HCT116 (cell line): ENCODE data around the gene ACACB. TPM values are rescaled to one million over a fixed set of nuclear protein-coding genes. Genes with fewer than 3 reads are reported as not detected.
"Not testable (repeated sequence)": the region's sequence is repeated elsewhere in the genome, so short reads cannot be mapped to it uniquely, and the experiment has no call there.

Experiments used
- ATAC-seq: fragments of 200-7000 bp; cut with Tn5 transposase; 2 replicates; pipeline ENCODE4 v1.9.1; 2020; ENCODE audit warnings: mild to moderate bottlenecking, moderate library complexity
- BruUV-seq: library from RNA; stranded (reverse); fragments of 400-500 nt; replicated peaks from 2 replicates; lab custom pipeline; 2021; lab: Mats Ljungman, UMichigan
- CTCF ChIA-PET: fragments of 300-600 bp; sonication (Branson Sonifier 250); formaldehyde crosslinking; loops from one replicate; lab custom pipeline; 2021; ENCODE audit warnings: antibody characterized with exemption; lab: Charles Lee
- POLR2A ChIA-PET: fragments of 300-600, 350-600 bp; sonication (Branson Sonifier 250); formaldehyde crosslinking; loops from one replicate; lab custom pipeline; 2021; ENCODE audit warnings: antibody characterized with exemption; lab: Charles Lee
- RAD21 ChIA-PET, 2 experiments: fragments of 300-600 bp; sonication (Branson Sonifier 250); formaldehyde crosslinking; loops; one replicate each; lab custom pipeline; 2023; ENCODE audit warnings: low total read pairs in 2 of 2; ENCODE audit not compliant: uncharacterized antibody in 2 of 2, unreplicated experiment in 2 of 2, low non-redundant PET in 1 of 2; lab: Charles Lee
- DNase-seq: peaks from one replicate; pipeline ENCODE4 v3.0.0-alpha.2; 2010; ENCODE audit warnings: low read depth, low spot score
- H2AFZ ChIP-seq: fragments of 200-600 bp; shearing (Covaris generic), sonication (generic); 2 replicates; pipeline ENCODE4 v1.6.1; 2017; ENCODE audit warnings: low read depth, mixed run types, mixed read lengths, antibody characterized with exemption, low read length; ENCODE audit not compliant: poor library complexity, severe bottlenecking
- H3K27ac ChIP-seq: 2 replicates; pipeline ENCODE4 v1.5.1; 2012; ENCODE audit warnings: low read depth, low read length
- H3K27me3 ChIP-seq: fragments of 200-600 bp; sonication (generic); 2 replicates; pipeline ENCODE4 v1.6.1; 2016; ENCODE audit warnings: mixed run types, low read length, mixed read lengths; ENCODE audit not compliant: insufficient read depth
- H3K36me3 ChIP-seq, 2 experiments: fragments of 200-500 bp in 1 of 2; fragments of 200-600 bp in 1 of 2; sonication (Bioruptor generic) in 1 of 2; sonication (generic) in 1 of 2; 2 replicates each; pipeline versions ENCODE4 v1.5.1 to v1.6.1; 2014 to 2016; ENCODE audit warnings: low read length in 2 of 2, inconsistent platforms in 1 of 2, mixed read lengths in 1 of 2, mixed run types in 1 of 2; ENCODE audit not compliant: insufficient read depth in 2 of 2, control insufficient read depth in 1 of 2
- H3K4me1 ChIP-seq, 2 experiments: fragments of 200-600 bp in 1 of 2; sonication (generic) in 1 of 2; 2 replicates each; pipeline versions ENCODE4 v1.5.1 to v1.6.1; 2012 to 2017; ENCODE audit warnings: low read length in 2 of 2, inconsistent platforms in 1 of 2, mild to moderate bottlenecking in 1 of 2, mixed read lengths in 1 of 2, mixed run types in 1 of 2, moderate library complexity in 1 of 2; ENCODE audit not compliant: insufficient read depth in 2 of 2, control insufficient read depth in 1 of 2
- H3K4me2 ChIP-seq: fragments of 200-600 bp; sonication (generic); 2 replicates; pipeline ENCODE4 v1.6.1; 2017; ENCODE audit warnings: mixed run types, low read length, mixed read lengths
- H3K4me3 ChIP-seq, 2 experiments: fragments of 200-600 bp in 1 of 2; sonication (generic) in 1 of 2; replicated peaks in 1 of 2; 2 replicates each; pipeline ENCODE4 v1.5.1; 2011 to 2016; ENCODE audit warnings: low read length in 2 of 2, control low read depth in 1 of 2, low read depth in 1 of 2, mild to moderate bottlenecking in 1 of 2, mixed read lengths in 1 of 2, mixed run types in 1 of 2
- H3K79me2 ChIP-seq: fragments of 200-600 bp; sonication (generic); 2 replicates; pipeline ENCODE4 v1.6.1; 2017; ENCODE audit warnings: mild to moderate bottlenecking, mixed run types, low read length, moderate library complexity, mixed read lengths; ENCODE audit not compliant: insufficient read depth
- H3K9ac ChIP-seq: fragments of 200-600 bp; sonication (generic); 2 replicates; pipeline ENCODE4 v1.6.1; 2016; ENCODE audit warnings: low read length, mixed read lengths
- H3K9me2 ChIP-seq: fragments of 200-600 bp; sonication (generic), shearing (Covaris generic); 2 replicates; pipeline ENCODE4 v1.6.1; 2017; ENCODE audit warnings: mixed run types, mild to moderate bottlenecking, moderate library complexity; ENCODE audit not compliant: insufficient read depth
- H3K9me3 ChIP-seq, 2 experiments: fragments of 200-500 bp in 1 of 2; fragments of 200-600 bp in 1 of 2; sonication (Bioruptor generic) in 1 of 2; sonication (generic) in 1 of 2; 2 replicates each; pipeline ENCODE4 v1.6.1; 2014 to 2017; ENCODE audit warnings: low read length in 2 of 2, mixed read lengths in 2 of 2, inconsistent platforms in 1 of 2, low read depth in 1 of 2, mild to moderate bottlenecking in 1 of 2, mixed run types in 1 of 2, moderate library complexity in 1 of 2; ENCODE audit not compliant: control insufficient read depth in 1 of 2, insufficient read depth in 1 of 2
- H4K20me1 ChIP-seq: fragments of 200-600 bp; sonication (generic), shearing (Covaris generic); 2 replicates; pipeline ENCODE4 v1.6.1; 2017; ENCODE audit warnings: mixed run types, mild to moderate bottlenecking, moderate library complexity; ENCODE audit not compliant: insufficient read depth
- CBX3 ChIP-seq: IDR thresholded peaks from 2 replicates; pipeline ENCODE4 v1.6.1; 2012; ENCODE audit warnings: low read depth
- ELF1 ChIP-seq: IDR thresholded peaks from 2 replicates; pipeline ENCODE4 v1.6.1; 2012; ENCODE audit warnings: low read depth, borderline replicate concordance
- POLR2A ChIP-seq: IDR thresholded peaks from 2 replicates; pipeline ENCODE4 v1.7.0; 2011; ENCODE audit warnings: borderline replicate concordance; ENCODE audit not compliant: insufficient read depth, insufficient read length; ENCODE audit errors: extremely low read depth
- SP1 ChIP-seq: IDR thresholded peaks from 2 replicates; pipeline ENCODE4 v1.6.1; 2012; ENCODE audit warnings: low read depth
- ZBTB33 ChIP-seq: IDR thresholded peaks from 2 replicates; pipeline ENCODE4 v1.6.1; 2011; ENCODE audit warnings: mild to moderate bottlenecking, low read length, moderate library complexity; ENCODE audit not compliant: insufficient replicate concordance; ENCODE audit errors: extremely low read depth
- ZNF274 ChIP-seq: fragments of 200-500 bp; sonication (Bioruptor generic); IDR thresholded peaks from 2 replicates; pipeline ENCODE4 v1.6.1; 2014; ENCODE audit warnings: mild to moderate bottlenecking, low read depth, low read length, inconsistent platforms
- intact Hi-C: fragments of 100-400 bp; cut with micrococcal nuclease; formaldehyde crosslinking; loops from 2 replicates; pipeline ENCODE4 v1.10.0; 2022
- total RNA-seq: library from RNA; stranded (reverse); gene quantifications from one replicate; pipeline ENCODE4 v1.2.1, GENCODE V29; 2021; ENCODE audit not compliant: unreplicated experiment

Gene ACACB
- total RNA-seq, 1 experiment from 2014 or later, result 11.1 TPM

DNA sequence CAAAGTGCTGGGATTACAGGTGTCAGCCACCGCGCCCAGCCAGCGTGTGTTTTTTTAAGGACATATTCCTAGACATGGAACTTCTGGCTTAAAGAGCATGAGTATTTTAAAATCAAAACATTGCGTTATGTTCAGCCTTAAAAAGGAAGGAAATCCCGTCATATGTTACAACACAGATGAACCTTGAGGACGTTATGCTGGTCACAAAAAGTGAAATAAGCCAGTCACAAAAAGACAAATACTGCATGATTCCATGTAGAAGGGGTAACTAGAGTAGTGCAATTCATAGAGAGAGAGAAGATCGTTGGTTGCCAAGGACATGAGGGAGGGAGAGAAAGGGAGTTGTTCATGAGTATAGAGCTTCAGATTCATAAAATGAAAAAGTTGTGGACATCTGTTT is 53.9 kb downstream of the ACACB start (continued):
- TF ChIP-seq ZNF274, result no peak
- TF ChIP-seq ELF1, result no peak
- no peak for TF ChIP-seq SP1
- no peak for TF ChIP-seq ZBTB33
- TF ChIP-seq CBX3, result no peak
- TF ChIP-seq POLR2A, result no peak

DNA sequence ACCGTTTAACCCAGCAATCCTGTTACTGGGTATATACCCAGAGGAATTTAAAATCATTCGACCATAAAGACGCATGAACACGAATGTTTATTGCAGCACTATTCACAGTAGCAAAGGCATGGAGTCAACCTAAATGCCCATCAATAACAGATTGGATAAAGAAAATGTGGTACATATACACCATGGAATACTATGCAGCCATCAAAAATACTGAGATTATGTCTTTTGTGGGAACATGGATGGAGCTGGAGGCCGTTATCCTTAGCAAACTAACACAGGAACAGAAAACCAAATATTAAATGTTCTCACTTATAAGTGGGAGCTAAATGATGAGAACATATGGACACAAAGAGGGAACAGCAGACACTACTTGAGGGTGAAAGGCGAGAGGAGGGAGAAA is 56.4 kb downstream of the ACACB start:
- POLR2A ChIA-PET, intact Hi-C loops, CTCF ChIA-PET: not testable (repeated sequence)

More for the DNA sequence above, 56.4 kb downstream of the ACACB start:
- H3K4me1 ChIP-seq, H2AFZ ChIP-seq, DNase-seq, H3K27ac ChIP-seq, H3K27me3 ChIP-seq, H3K79me2 ChIP-seq, H4K20me1 ChIP-seq, H3K9me3 ChIP-seq, RAD21 ChIA-PET, H3K4me3 ChIP-seq, H3K9ac ChIP-seq, ATAC-seq, H3K36me3 ChIP-seq, H3K9me2 ChIP-seq, H3K4me2 ChIP-seq, BruUV-seq: not testable (repeated sequence)
